Vagina (tissue), 2 donors: ENCODE data around the gene TMC5. TPM values are rescaled to one million over a fixed set of nuclear protein-coding genes. Genes with fewer than 3 reads are reported as not detected.

Experiments
- DNase-seq, 2 donors: peaks; one replicate each; pipeline ENCODE4 v3.0.0-alpha.2; 2017; ENCODE audit errors: extremely low spot score in 2 of 2
- H3K27ac ChIP-seq: fragments of 200-600 bp; sonication (generic); one replicate; pipeline ENCODE4 v1.5.1; 2019
- H3K27me3 ChIP-seq: fragments of 200-600 bp; sonication (generic); one replicate; pipeline ENCODE4 v1.5.1; 2019
- H3K36me3 ChIP-seq, 2 donors: fragments of 200-600 bp; sonication (generic); one replicate each; pipeline ENCODE4 v1.5.1; 2017 to 2019
- H3K4me1 ChIP-seq: fragments of 200-600 bp; sonication (generic); one replicate; pipeline ENCODE4 v1.5.1; 2019
- H3K4me3 ChIP-seq, 2 donors: fragments of 200-600 bp; sonication (generic); 1 replicate in 1 of 2; 2 replicates in 1 of 2; pipeline ENCODE4 v1.5.1; 2016 to 2019
- H3K9me3 ChIP-seq: fragments of 200-600 bp; sonication (generic); one replicate; pipeline ENCODE4 v1.5.1; 2019
- POLR2A ChIP-seq, 2 donors: fragments of 450-650 bp; IDR thresholded peaks; one replicate each; pipeline ENCODE4 v1.6.1; 2017; ENCODE audit warnings: antibody characterized with exemption in 2 of 2, mild to moderate bottlenecking in 2 of 2, moderate library complexity in 2 of 2
- POLR2AphosphoS5 ChIP-seq, 2 donors: sonication (generic); formaldehyde crosslinking; IDR thresholded peaks; one replicate each; pipeline ENCODE4 v1.9.0; 2017; ENCODE audit warnings: antibody characterized with exemption in 2 of 2, mild to moderate bottlenecking in 2 of 2, low read depth in 1 of 2; ENCODE audit not compliant: insufficient read depth in 1 of 2
- intact Hi-C: fragments of 100-400 bp; cut with DNase I; formaldehyde crosslinking; loops from one replicate; pipeline ENCODE4 v1.15.1; 2023
- total RNA-seq: library from RNA; depleted of rRNA; stranded (reverse); fragments of >200 nt; gene quantifications from one replicate; pipeline ENCODE4 v1.2.3, GENCODE V29; 2016
- TF ChIP-seq, protein P1 (sequence below), 3 experiments: fragments of 450-650 bp in 2 of 3; fragments of 200-600 bp in 1 of 3; sonication (generic) in 1 of 3; IDR thresholded peaks; one replicate each; pipeline ENCODE4 v1.5.1; 2017 to 2019; ENCODE audit warnings: antibody characterized with exemption in 3 of 3, mild to moderate bottlenecking in 2 of 3, moderate library complexity in 2 of 3

TMC5 gene
- total RNA-seq, 1 donor from 2014 or later, result not detected

DNA sequence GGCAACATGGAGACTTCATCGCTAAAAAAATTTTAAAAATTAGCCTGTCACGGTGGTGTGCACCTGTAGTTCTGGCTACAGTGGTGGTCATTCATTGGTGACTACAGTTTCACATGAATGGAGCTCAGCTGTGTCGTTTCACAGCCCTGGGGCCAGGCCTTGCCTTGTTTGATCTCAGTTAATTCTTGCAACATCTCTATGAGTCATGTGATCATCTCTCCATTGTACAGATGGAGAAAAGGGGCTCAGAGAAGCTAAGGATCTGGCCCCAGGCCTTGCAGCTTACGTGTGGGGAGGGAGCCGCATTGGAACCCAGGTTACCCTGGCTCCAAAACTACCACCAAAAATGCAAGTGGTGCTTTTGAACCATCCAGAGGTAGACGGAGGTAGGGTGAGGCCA, 54.8 kb downstream of the TMC5 start:
- no peaks in the 10 kb centered on the region for H3K27me3 ChIP-seq
- no peaks in the 10 kb centered on the region for H3K9me3 ChIP-seq
- intact Hi-C loops, result no loop called here
- no peaks in the 10 kb centered on the region for H3K36me3 ChIP-seq
- no peaks in the 10 kb centered on the region for H3K4me1 ChIP-seq
- H3K4me3 ChIP-seq, result no peak overlapping the region
- TF ChIP-seq POLR2A (IDR thresholded peaks at IDR 0.05), result no peak
- TF ChIP-seq, protein P1, sequence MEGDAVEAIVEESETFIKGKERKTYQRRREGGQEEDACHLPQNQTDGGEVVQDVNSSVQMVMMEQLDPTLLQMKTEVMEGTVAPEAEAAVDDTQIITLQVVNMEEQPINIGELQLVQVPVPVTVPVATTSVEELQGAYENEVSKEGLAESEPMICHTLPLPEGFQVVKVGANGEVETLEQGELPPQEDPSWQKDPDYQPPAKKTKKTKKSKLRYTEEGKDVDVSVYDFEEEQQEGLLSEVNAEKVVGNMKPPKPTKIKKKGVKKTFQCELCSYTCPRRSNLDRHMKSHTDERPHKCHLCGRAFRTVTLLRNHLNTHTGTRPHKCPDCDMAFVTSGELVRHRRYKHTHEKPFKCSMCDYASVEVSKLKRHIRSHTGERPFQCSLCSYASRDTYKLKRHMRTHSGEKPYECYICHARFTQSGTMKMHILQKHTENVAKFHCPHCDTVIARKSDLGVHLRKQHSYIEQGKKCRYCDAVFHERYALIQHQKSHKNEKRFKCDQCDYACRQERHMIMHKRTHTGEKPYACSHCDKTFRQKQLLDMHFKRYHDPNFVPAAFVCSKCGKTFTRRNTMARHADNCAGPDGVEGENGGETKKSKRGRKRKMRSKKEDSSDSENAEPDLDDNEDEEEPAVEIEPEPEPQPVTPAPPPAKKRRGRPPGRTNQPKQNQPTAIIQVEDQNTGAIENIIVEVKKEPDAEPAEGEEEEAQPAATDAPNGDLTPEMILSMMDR (IDR thresholded peaks at IDR 0.05), result no peak
- TF ChIP-seq POLR2AphosphoS5 (IDR thresholded peaks at IDR 0.05; ENCODE audit: insufficient read depth in 1 of 2, low read depth in 1 of 2), result no peak
- DNase-seq, result no peak
- H3K27ac ChIP-seq, result no peak overlapping the region

DNA sequence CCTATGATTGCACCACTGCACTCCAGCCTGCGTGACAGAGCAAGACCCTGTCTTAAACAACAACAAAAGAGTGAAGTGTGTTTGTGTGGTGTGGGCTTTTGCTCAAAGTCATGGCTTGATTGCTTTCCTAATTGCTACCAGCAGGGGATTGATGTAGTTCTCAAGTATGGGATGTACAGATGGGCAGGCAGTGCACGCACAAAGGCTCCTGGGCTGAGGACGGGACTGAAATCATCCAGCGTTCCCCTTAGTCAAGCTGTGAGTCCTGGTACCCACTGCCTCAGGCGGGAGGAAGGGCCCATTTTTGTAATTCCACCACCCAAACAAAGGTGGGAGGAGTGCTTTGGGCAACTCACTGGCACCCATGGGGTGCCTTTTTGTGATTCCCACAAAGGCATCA, 56.9 kb downstream of the TMC5 start:
- intact Hi-C loops, result no loop called here
- TF ChIP-seq POLR2A (IDR thresholded peaks at IDR 0.05), result no peak
- no peak for TF ChIP-seq POLR2AphosphoS5 (IDR thresholded peaks at IDR 0.05; ENCODE audit: insufficient read depth in 1 of 2, low read depth in 1 of 2)
- TF ChIP-seq, protein P1 (IDR thresholded peaks at IDR 0.05), result no peak
- no peak overlapping the region for H3K4me3 ChIP-seq
- no peaks in the 10 kb centered on the region for H3K27me3 ChIP-seq
- no peak overlapping the region for H3K27ac ChIP-seq
- no peak for DNase-seq
- no peaks in the 10 kb centered on the region for H3K9me3 ChIP-seq
- H3K36me3 ChIP-seq, result no peaks in the 10 kb centered on the region
- H3K4me1 ChIP-seq, result no peaks in the 10 kb centered on the region

GRCh38 chr16:19478505-19478904, 60.8 kb downstream of the TMC5 start:
- Histone ChIP-seq H3K27me3 (no peaks in the 10 kb centered on the region), H3K36me3 (no peaks in the 10 kb centered on the region), H3K4me1 (no peaks in the 10 kb centered on the region), H3K4me3 (no peak overlapping the region), H3K27ac (no peak overlapping the region), H3K9me3 (no peaks in the 10 kb centered on the region)
- intact Hi-C loops, result no loop called here
- no peak for DNase-seq
- no peak for TF ChIP-seq POLR2A (IDR thresholded peaks at IDR 0.05)
- no peak for TF ChIP-seq POLR2AphosphoS5 (IDR thresholded peaks at IDR 0.05; ENCODE audit: insufficient read depth in 1 of 2, low read depth in 1 of 2)
- TF ChIP-seq, protein P1 (IDR thresholded peaks at IDR 0.05), result no peak

- no peaks in the 10 kb centered on the region for H3K4me1 ChIP-seq
- no peaks in the 10 kb centered on the region for H3K27me3 ChIP-seq
- no peak overlapping the region for H3K27ac ChIP-seq
- no peaks in the 10 kb centered on the region for H3K9me3 ChIP-seq
- no peak for DNase-seq
- intact Hi-C loops, result no loop called here
- H3K36me3 ChIP-seq, result no peaks in the 10 kb centered on the region
- H3K4me3 ChIP-seq, result no peak overlapping the region
- TF ChIP-seq POLR2AphosphoS5 (IDR thresholded peaks at IDR 0.05; ENCODE audit: insufficient read depth in 1 of 2, low read depth in 1 of 2) (no peak), POLR2A (IDR thresholded peaks at IDR 0.05) (no peak)
- TF ChIP-seq, protein P1 (IDR thresholded peaks at IDR 0.05), result no peak
These were observed 61.6 kb downstream of the TMC5 start for GRCh38 chr16:19479302-19479721.

DNA sequence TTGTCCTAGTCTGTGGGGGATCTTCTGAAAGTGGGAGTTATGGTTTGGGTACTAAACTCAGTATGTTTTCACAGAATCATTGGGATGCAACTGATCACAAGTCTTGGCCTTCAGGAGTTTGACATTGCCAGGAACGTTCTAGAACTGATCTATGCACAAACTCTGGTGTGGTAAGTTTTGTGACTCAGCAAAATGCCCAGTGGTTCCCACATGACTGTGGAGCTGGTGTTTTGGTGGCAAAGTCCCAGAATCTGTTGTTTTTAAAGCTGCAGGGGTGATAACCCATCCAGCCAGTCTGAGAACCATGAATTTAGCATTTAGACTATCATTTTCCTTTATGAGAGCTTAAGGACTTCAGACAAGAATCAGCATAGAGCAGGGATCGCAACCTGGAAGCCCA, 63.6 kb downstream of the TMC5 start:
- H3K9me3 ChIP-seq, result no peaks in the 10 kb centered on the region
- no peaks in the 10 kb centered on the region for H3K36me3 ChIP-seq
- TF ChIP-seq, protein P1 (IDR thresholded peaks at IDR 0.05), result no peak
- no peak for DNase-seq
- no peaks in the 10 kb centered on the region for H3K4me1 ChIP-seq
- no peak overlapping the region for H3K27ac ChIP-seq
- no peak overlapping the region for H3K4me3 ChIP-seq
- no peaks in the 10 kb centered on the region for H3K27me3 ChIP-seq
- intact Hi-C loops, result no loop called here
